GM23338 (cell line): ENCODE results near the gene CFDP1. TPM values are rescaled to one million over a fixed set of nuclear protein-coding genes. Genes with fewer than 3 reads are reported as not detected.

Experiments used
- ATAC-seq: fragments of 200-7000 bp; cut with Tn5 transposase; 3 replicates; pipeline ENCODE4 v1.9.1; 2020
- DNase-seq: peaks from one replicate; pipeline ENCODE4 v3.0.0-alpha.2; 2015; ENCODE audit warnings: low spot score
- H2AFZ ChIP-seq: fragments of 200-600 bp; sonication (generic); 2 replicates; pipeline ENCODE4 v1.8.0; 2016; ENCODE audit warnings: antibody characterized with exemption, mild to moderate bottlenecking, moderate library complexity
- H3F3A ChIP-seq: fragments of 200-600 bp; sonication (generic); replicated peaks from 2 replicates; pipeline ENCODE4 v1.8.0; 2017; ENCODE audit warnings: antibody characterized with exemption, mixed run types, low read depth
- H3K27ac ChIP-seq: fragments of 200-600 bp; sonication (generic); 2 replicates; pipeline ENCODE4 v1.6.1; 2016; ENCODE audit warnings: low read depth
- H3K27me3 ChIP-seq: fragments of 200-600 bp; sonication (generic); 2 replicates; pipeline ENCODE4 v1.8.0; 2016; ENCODE audit warnings: mild to moderate bottlenecking, mixed run types, moderate library complexity; ENCODE audit not compliant: insufficient read depth
- H3K36me3 ChIP-seq: fragments of 200-600 bp; sonication (generic); 2 replicates; pipeline ENCODE4 v1.8.0; 2016; ENCODE audit warnings: mild to moderate bottlenecking; ENCODE audit not compliant: insufficient read depth
- H3K4me1 ChIP-seq: fragments of 200-600 bp; sonication (generic); 2 replicates; pipeline ENCODE4 v1.8.0; 2016; ENCODE audit warnings: mild to moderate bottlenecking, moderate library complexity; ENCODE audit not compliant: insufficient read depth
- H3K4me2 ChIP-seq: fragments of 200-600 bp; sonication (generic); 2 replicates; pipeline ENCODE4 v1.7.1; 2017; ENCODE audit warnings: mixed run types
- H3K4me3 ChIP-seq: fragments of 200-600 bp; sonication (generic); 2 replicates; pipeline ENCODE4 v1.6.1; 2016; ENCODE audit warnings: mixed run types
- H3K79me2 ChIP-seq: fragments of 200-600 bp; sonication (generic); replicated peaks from 2 replicates; pipeline ENCODE4 v1.8.0; 2017; ENCODE audit warnings: mild to moderate bottlenecking; ENCODE audit not compliant: insufficient read depth
- H3K9me2 ChIP-seq: fragments of 200-600 bp; sonication (generic); 2 replicates; pipeline ENCODE4 v1.8.0; 2017; ENCODE audit not compliant: insufficient read depth
- H4K20me1 ChIP-seq: fragments of 200-600 bp; sonication (generic); replicated peaks from 2 replicates; pipeline ENCODE4 v1.8.0; 2017; ENCODE audit warnings: mild to moderate bottlenecking; ENCODE audit not compliant: insufficient read depth
- H3K27ac Mint-ChIP-seq: 2 replicates; pipeline ENCODE4 v1.8.0; 2020; ENCODE audit warnings: inconsistent platforms, mild to moderate bottlenecking, moderate library complexity, mixed read lengths
- H3K27me3 Mint-ChIP-seq: 3 replicates; pipeline ENCODE4 v1.8.0; 2022; ENCODE audit warnings: low read depth, mild to moderate bottlenecking, moderate library complexity, mixed read lengths, inconsistent platforms; ENCODE audit not compliant: insufficient read depth, poor library complexity
- H3K36me3 Mint-ChIP-seq: 3 replicates; pipeline ENCODE4 v1.8.0; 2021; ENCODE audit warnings: low read depth, mild to moderate bottlenecking, inconsistent platforms, moderate library complexity, mixed read lengths
- H3K4me1 Mint-ChIP-seq: 3 replicates; pipeline ENCODE4 v1.8.0; 2020; ENCODE audit warnings: mild to moderate bottlenecking, inconsistent platforms, mixed read lengths
- H3K4me3 Mint-ChIP-seq: 3 replicates; pipeline ENCODE4 v1.8.0; 2021; ENCODE audit warnings: moderate library complexity, mild to moderate bottlenecking, inconsistent platforms, mixed read lengths
- H3K9me3 Mint-ChIP-seq: 3 replicates; pipeline ENCODE4 v1.8.0; 2020; ENCODE audit warnings: moderate library complexity, mild to moderate bottlenecking, inconsistent platforms, mixed read lengths
- CREB1 ChIP-seq: fragments of 250-450 bp; sonication (Bioruptor Pico); IDR thresholded peaks from 2 replicates; pipeline ENCODE4 v1.5.0; 2020; ENCODE audit warnings: low read depth, mild to moderate bottlenecking, moderate library complexity
- CTCF ChIP-seq, 2 experiments: fragments of 200-600 bp in 1 of 2; sonication (generic) in 1 of 2; conservative IDR thresholded peaks; 2 replicates each; pipeline versions ENCODE4 v1.5.1 to v1.6.1; 2016 to 2017; ENCODE audit warnings: antibody characterized with exemption in 2 of 2, low read depth in 2 of 2, mild to moderate bottlenecking in 2 of 2, moderate library complexity in 1 of 2
- ETS1 ChIP-seq: IDR thresholded peaks from 2 replicates; pipeline ENCODE4 v1.6.1; 2016; ENCODE audit warnings: antibody characterized with exemption
- EZH2 ChIP-seq: fragments of 200-600 bp; sonication (generic); IDR thresholded peaks from one replicate; pipeline ENCODE4 v1.8.0; 2017; ENCODE audit warnings: antibody characterized with exemption, mild to moderate bottlenecking, low read depth; ENCODE audit not compliant: unreplicated experiment
- EZH2phosphoT487 ChIP-seq: fragments of 200-600 bp; sonication (generic); IDR thresholded peaks from one replicate; pipeline ENCODE4 v1.8.1; 2018; ENCODE audit warnings: antibody characterized with exemption; ENCODE audit not compliant: unreplicated experiment
- JUNB ChIP-seq: IDR thresholded peaks from one replicate; pipeline ENCODE4 v1.6.1; 2016; ENCODE audit warnings: antibody characterized with exemption; ENCODE audit not compliant: unreplicated experiment
- NANOG ChIP-seq: IDR thresholded peaks from 2 replicates; pipeline ENCODE4 v1.6.1; 2016; ENCODE audit warnings: antibody characterized with exemption, borderline replicate concordance
- POLR2AphosphoS5 ChIP-seq: IDR thresholded peaks from 2 replicates; pipeline ENCODE4 v1.6.1; 2016; ENCODE audit warnings: antibody characterized with exemption, low read depth
- REST ChIP-seq: IDR thresholded peaks from one replicate; pipeline ENCODE4 v1.6.1; 2018; ENCODE audit warnings: antibody characterized with exemption; ENCODE audit not compliant: unreplicated experiment
- STAT1 ChIP-seq: IDR thresholded peaks from one replicate; pipeline ENCODE4 v1.6.1; 2016; ENCODE audit warnings: antibody characterized with exemption; ENCODE audit not compliant: unreplicated experiment
- ZNF114 ChIP-seq: fragments of 250-450 bp; sonication (Bioruptor Pico); IDR thresholded peaks from 2 replicates; pipeline ENCODE4 v1.5.0; 2020; ENCODE audit warnings: mild to moderate bottlenecking, moderate library complexity
- ZNF331 ChIP-seq: fragments of 250-450 bp; sonication (Bioruptor Pico); IDR thresholded peaks from 2 replicates; pipeline ENCODE4 v1.5.0; 2020; ENCODE audit warnings: low read depth, mild to moderate bottlenecking, moderate library complexity
- polyA plus RNA-seq: library from polyadenylated mRNA; unstranded; fragments of >200 nt; fragmentation: Nextera tagmentation; extraction: Ambion mirVana; gene quantifications from 2 replicates; pipeline ENCODE4 v1.2.1, GENCODE V29; 2016
- total RNA-seq: library from RNA; depleted of rRNA; stranded (reverse); fragments of >200 nt; shearing (Covaris generic); gene quantifications from 2 replicates; pipeline ENCODE4 v1.2.3, GENCODE V29; 2014

CFDP1 gene
- total and polyA plus RNA-seq, 2 experiments from 2014 or later, result 89.9 to 224 TPM

- no peak for TF ChIP-seq REST
- TF ChIP-seq ETS1, result no peak
- TF ChIP-seq CTCF (conservative IDR thresholded peaks at IDR 0.05; ENCODE audit: low read depth in 2 of 2), result no peak
- TF ChIP-seq POLR2AphosphoS5, result no peak
- no peak for TF ChIP-seq EZH2phosphoT487
- no peak for TF ChIP-seq ZNF331 (CRISPR knock-in tag)
- TF ChIP-seq ZNF114 (CRISPR knock-in tag), result no peak
Measured at GRCh38 chr16:75461575-75461974, 28.3 kb upstream of the CFDP1 start (continued).

- Histone ChIP-seq H2AFZ (no peak overlapping the region), H3K4me1 (peaks cover 31% of the 10 kb centered on the region), H3K27ac (no peak overlapping the region), H4K20me1 (peaks cover 64% of the 10 kb centered on the region), H3K79me2 (peaks cover 83% of the 10 kb centered on the region), H3K9me2 (no peaks in the 10 kb centered on the region), H3K4me2 (no peak overlapping the region), H3K36me3 (no peaks in the 10 kb centered on the region), H3F3A (no peaks in the 10 kb centered on the region), H3K27me3 (no peaks in the 10 kb centered on the region), H3K4me3 (no peak overlapping the region)
- Mint-ChIP-seq H3K36me3 (peaks cover 10% of the 10 kb centered on the region), H3K4me1 (peaks cover 56% of the 10 kb centered on the region), H3K27ac (peak overlapping the region; percentile 8; the same call in 1 of the 2 replicates), H3K27me3 (peaks cover 15% of the 10 kb centered on the region), H3K9me3 (no peaks in the 10 kb centered on the region), H3K4me3 (no peak overlapping the region)
- no peak for ATAC-seq
- DNase-seq, result peak; percentile 36
- TF ChIP-seq ZNF331 (CRISPR knock-in tag) (no peak), NANOG (no peak), ZNF114 (CRISPR knock-in tag) (no peak), EZH2phosphoT487 (no peak), CREB1 (no peak), REST (no peak), EZH2 (no peak), JUNB (no peak), STAT1 (no peak), POLR2AphosphoS5 (no peak), CTCF (conservative IDR thresholded peaks at IDR 0.05; ENCODE audit: low read depth in 2 of 2) (no peak), ETS1 (no peak)
Measured at GRCh38 chr16:75460446-75460845, 27.1 kb upstream of the CFDP1 start.
